ENCODE results near the gene ZNF136.

The ZNF136 gene

GRCh38 chr19:12194827-12195731 lies 32.2 kb downstream of the ZNF136 start (continued):
- TF ChIP-seq ZBTB11 (tag by site-specific recombination; conservative IDR thresholded peaks at IDR 0.05; ENCODE audit: low read depth) = no peak

- Histone ChIP-seq H3K27ac (ENCODE audit: extremely low read depth, low read depth, low read length) (no peak overlapping the region), H3K4me1 (ENCODE audit: control insufficient read depth, insufficient read depth, low read length) (no peaks in the 10 kb centered on the region), H3K9me3 (ENCODE audit: control insufficient read depth, insufficient read depth, low read depth, low read length) (no peaks in the 10 kb centered on the region), H3K4me3 (ENCODE audit: low read depth, low read length) (no peak overlapping the region), H3K36me3 (ENCODE audit: control insufficient read depth in 2 of 2, insufficient read depth in 1 of 2, low read length in 2 of 2) (peaks cover 0 to 9% of the 10 kb centered on the region in 2 experiments; a peak in 2 of 3 replicates)
- ChIA-PET CTCF (no interaction called here), POLR2A (no interaction called here)
- peak; percentile 95 for TF ChIP-seq ZNF280D (tag by site-specific recombination; IDR thresholded peaks at IDR 0.05)
- TF ChIP-seq ZBTB49 (tag by site-specific recombination; IDR thresholded peaks at IDR 0.05; ENCODE audit: low read depth) = no peak
Measured at GRCh38 chr19:12198136-12198535, 35.2 kb downstream of the ZNF136 start.

- no peaks in the 10 kb centered on the region for H3K9me3 ChIP-seq (ENCODE audit: control insufficient read depth, insufficient read depth, low read depth, low read length)
- H3K36me3 ChIP-seq (ENCODE audit: control insufficient read depth in 2 of 2, insufficient read depth in 1 of 2, low read length in 2 of 2) = peaks cover 0 to 2% of the 10 kb centered on the region in 2 experiments; a peak in 1 of 3 replicates
Measured at GRCh38 chr19:12199757-12200419, 37.0 kb downstream of the ZNF136 start.

More at GRCh38 chr19:12199757-12200419, 37.0 kb downstream of the ZNF136 start:
- Histone ChIP-seq H3K4me3 (ENCODE audit: low read depth, low read length) (no peak overlapping the region), H3K27ac (ENCODE audit: extremely low read depth, low read depth, low read length) (no peak overlapping the region), H3K4me1 (ENCODE audit: control insufficient read depth, insufficient read depth, low read length) (no peaks in the 10 kb centered on the region)
- ChIA-PET CTCF (no interaction called here), POLR2A (no interaction called here)
- TF ChIP-seq INSM2 (tag by site-specific recombination; IDR thresholded peaks at IDR 0.05) (no peak), ZNF521 (tag by site-specific recombination; IDR thresholded peaks at IDR 0.05) (no peak), ZNF175 (tag by site-specific recombination; IDR thresholded peaks at IDR 0.05) (no peak), GLIS2 (tag by site-specific recombination; IDR thresholded peaks at IDR 0.05) (no peak), ZNF132 (tag by site-specific recombination; IDR thresholded peaks at IDR 0.05; ENCODE audit: borderline replicate concordance) (no peak), ZNF707 (tag by site-specific recombination; IDR thresholded peaks at IDR 0.05) (no peak), ZNF639 (tag by site-specific recombination; IDR thresholded peaks at IDR 0.05) (no peak), ZNF19 (tag by site-specific recombination; IDR thresholded peaks at IDR 0.05; ENCODE audit: low read depth) (no peak), ZNF23 (tag by site-specific recombination; IDR thresholded peaks at IDR 0.05; ENCODE audit: borderline replicate concordance) (no peak)

All from HEK293 (cell line).